AG04449 (cell line): Measurements from ENCODE around the gene ANO1.

Experiments used
- CTCF ChIA-PET: fragments of 350-600 bp; formaldehyde crosslinking; extraction: SDS; loops from one replicate; lab custom pipeline; 2021; ENCODE audit warnings: antibody characterized with exemption; lab: Yijun Ruan, JAX
- POLR2A ChIA-PET: fragments of 400-600, 350-600 bp; formaldehyde crosslinking; extraction: SDS; loops from one replicate; lab custom pipeline; 2020; ENCODE audit warnings: antibody characterized with exemption, inconsistent platforms; lab: Yijun Ruan, JAX
- DNase-seq: peaks from one replicate; pipeline ENCODE4 v3.0.0-alpha.2; 2010; ENCODE audit warnings: low read depth, low spot score
- H3K4me3 ChIP-seq: 2 replicates; pipeline ENCODE4 v1.5.1; 2011; ENCODE audit warnings: low read depth, mild to moderate bottlenecking, control low read depth, low read length
- TF ChIP-seq, protein P1 (sequence below): IDR thresholded peaks from one replicate; pipeline ENCODE4 v1.5.1; 2011; ENCODE audit warnings: mild to moderate bottlenecking, moderate library complexity, low read length, control low read depth, inconsistent platforms; ENCODE audit not compliant: insufficient read depth; ENCODE audit errors: missing control alignments

Gene ANO1

DNA sequence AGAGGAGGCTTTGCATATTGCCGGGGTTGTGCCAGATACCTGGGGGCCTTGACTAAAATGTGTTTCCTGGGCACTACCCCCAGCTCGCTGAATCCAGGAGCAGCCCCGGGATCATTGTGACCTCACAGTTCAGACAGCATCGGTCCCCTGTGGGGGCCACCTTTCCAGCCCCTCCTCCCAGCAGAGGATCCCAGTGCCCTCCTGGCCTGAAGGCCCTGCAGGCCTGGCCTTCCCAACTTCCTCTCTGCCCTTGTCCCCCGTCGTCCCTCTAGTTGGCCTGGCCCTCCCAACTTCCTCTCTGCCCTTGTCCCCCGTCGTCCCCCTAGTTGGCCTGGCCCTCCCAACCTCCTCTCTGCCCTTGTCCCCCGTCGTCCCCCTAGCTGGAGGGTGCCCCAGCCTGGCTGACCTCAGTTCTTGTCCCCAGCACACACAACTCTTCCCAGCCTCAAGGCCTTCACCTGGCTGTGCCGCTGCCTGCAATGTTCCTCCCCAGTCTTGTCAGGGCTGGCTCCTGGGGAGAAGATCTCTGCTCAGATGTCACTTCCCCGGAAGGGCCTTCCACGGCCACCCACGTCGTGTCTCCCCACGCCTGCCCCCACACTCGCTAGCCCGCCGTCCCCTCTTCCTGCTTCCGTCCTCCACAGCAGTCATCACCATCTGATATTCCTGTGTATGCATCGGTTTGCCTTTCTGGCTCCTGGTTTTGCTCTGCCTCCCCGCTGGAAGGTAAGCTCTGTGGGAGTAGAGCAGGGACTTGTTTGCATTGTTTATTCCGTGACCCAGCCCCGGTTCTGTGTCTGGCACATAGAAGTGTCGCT is 12.6 kb upstream of the ANO1 start:
- CTCF ChIA-PET, result no interaction called here
- DNase-seq, result no peak
- TF ChIP-seq, protein P1, sequence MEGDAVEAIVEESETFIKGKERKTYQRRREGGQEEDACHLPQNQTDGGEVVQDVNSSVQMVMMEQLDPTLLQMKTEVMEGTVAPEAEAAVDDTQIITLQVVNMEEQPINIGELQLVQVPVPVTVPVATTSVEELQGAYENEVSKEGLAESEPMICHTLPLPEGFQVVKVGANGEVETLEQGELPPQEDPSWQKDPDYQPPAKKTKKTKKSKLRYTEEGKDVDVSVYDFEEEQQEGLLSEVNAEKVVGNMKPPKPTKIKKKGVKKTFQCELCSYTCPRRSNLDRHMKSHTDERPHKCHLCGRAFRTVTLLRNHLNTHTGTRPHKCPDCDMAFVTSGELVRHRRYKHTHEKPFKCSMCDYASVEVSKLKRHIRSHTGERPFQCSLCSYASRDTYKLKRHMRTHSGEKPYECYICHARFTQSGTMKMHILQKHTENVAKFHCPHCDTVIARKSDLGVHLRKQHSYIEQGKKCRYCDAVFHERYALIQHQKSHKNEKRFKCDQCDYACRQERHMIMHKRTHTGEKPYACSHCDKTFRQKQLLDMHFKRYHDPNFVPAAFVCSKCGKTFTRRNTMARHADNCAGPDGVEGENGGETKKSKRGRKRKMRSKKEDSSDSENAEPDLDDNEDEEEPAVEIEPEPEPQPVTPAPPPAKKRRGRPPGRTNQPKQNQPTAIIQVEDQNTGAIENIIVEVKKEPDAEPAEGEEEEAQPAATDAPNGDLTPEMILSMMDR, result no peak
- POLR2A ChIA-PET, result no interaction called here
- no peak overlapping the region for H3K4me3 ChIP-seq

DNA sequence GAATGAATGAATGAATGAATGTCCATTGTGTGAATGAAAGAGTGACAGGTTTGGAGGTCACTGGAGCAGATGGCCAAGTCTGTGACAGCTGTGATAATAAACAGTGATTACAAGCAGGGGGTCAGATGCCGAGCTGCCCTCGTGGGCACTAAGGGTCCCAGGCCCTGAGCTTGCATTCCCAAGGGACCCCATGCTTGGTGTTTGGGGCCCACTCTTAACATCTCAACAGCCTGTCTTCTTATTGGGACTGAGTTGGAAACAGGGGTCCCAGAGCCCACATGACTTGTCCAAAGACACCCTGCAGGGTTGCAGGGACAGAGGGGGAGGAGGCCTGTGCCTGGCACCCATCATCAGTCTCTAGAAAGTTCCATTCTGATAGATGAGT is 12.0 kb upstream of the ANO1 start:
- TF ChIP-seq, protein P1, result no peak
- ChIA-PET CTCF (no interaction called here), POLR2A (no interaction called here)
- no peak overlapping the region for H3K4me3 ChIP-seq
- DNase-seq, result no peak

DNA sequence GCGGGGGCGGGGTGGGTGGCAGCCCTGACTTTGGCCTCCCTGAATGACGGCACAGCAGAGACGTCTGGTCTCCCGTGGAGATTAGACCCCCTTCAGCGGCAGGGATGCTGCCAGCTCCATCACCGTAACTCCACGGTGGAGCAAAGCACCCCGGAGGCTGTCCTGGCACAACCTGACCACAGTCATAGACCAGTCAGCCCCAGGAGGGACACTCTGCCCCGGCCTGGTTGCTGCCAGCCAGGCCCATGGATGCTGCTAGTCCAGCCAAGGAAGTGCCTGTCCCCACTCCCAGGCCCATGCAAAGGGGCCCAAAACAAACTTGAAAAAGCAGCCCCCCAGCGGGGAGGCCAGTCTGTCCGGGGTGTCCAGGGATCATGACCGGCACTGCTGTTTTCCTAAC is 11.5 kb upstream of the ANO1 start:
- TF ChIP-seq, protein P1, result no peak
- POLR2A ChIA-PET, result no interaction called here
- H3K4me3 ChIP-seq, result no peak overlapping the region
- no peak for DNase-seq
- CTCF ChIA-PET, result no interaction called here

DNA sequence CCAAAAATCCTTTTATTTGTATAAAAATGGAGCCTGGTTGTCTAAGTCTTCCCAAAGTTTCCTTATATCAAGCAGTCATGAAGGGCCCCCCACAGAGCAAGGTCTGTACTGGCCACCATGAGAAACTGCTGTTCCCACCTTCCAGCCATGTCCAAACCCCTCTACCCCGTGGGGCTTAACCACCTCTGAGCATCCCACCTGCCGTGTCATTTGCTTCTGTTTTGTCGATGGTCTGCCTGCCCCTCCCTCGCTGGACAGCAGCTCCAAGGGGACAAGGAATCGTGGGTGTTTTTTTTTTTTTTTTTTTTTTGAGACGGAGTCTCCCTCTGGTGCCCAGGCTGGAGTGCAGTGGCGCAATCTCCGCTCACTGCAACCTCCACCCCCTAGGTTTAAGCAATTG is 11.1 kb upstream of the ANO1 start:
- ChIA-PET POLR2A (no interaction called here), CTCF (no interaction called here)
- TF ChIP-seq, protein P1, result no peak
- DNase-seq, result no peak
- no peak overlapping the region for H3K4me3 ChIP-seq

DNA sequence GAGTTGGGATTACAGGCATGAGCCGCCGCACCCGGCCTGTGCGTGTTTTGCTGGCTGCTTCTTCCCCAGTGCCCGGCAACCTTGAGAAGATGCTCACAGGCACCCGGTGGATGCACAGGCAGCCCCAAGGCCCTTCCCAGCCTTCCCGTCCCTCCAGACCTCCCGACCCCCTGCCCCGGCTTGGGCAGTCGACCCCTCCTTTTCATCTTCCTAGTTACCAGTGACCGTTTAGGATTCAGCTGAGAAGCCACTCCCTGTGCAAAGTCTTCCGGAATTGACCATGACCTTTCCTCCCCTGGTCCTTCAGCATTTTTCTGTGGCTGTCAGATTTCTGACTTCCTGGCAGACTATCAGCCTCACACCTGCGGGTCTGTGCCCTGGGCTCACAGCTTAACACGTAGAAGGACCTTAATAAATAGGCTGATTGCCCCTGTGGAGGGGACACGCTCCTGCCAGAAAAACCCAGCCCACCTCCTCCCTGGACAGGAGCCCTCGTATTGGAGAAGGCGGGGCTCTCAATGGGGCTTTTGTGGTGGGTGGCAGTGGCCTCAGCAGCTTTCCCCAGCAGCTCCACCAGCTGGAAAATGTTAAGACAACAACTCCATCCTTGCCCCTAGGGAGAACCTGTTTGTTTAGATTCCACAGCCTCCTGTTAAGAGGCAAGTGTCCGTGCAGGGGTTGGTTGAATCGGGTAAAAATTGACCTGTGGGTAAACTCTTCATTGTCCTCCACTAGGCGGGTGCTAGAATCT is 10.4 kb upstream of the ANO1 start:
- ChIA-PET POLR2A (interaction anchor here (0.5 kb wide), 1 partner anchor 60 kb away, joined by 3 read pairs; no protein-coding TSS in a partner anchor), CTCF (no interaction called here)
- TF ChIP-seq, protein P1, result no peak
- no peak overlapping the region for H3K4me3 ChIP-seq
- no peak for DNase-seq

DNA sequence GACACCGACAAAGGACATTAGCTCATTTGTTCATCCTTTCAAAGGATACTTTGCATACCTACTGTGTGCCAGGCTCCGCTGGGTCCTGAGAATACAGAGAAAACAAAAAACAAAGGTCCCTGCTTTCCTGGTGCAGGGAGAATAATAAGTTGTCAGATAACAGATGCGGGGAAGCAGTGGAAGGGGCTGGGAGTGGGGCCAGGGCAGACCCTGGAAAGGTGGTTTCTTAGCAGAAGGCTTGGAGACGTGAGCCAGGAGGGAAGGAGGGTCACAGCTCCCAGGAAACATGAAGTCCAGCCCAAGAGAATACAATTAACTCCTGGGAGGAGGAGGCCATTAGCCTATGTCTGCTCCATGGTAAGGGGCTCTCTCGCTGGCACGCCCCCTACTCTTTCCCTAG is 9.8 kb upstream of the ANO1 start:
- no peak overlapping the region for H3K4me3 ChIP-seq
- POLR2A ChIA-PET, result no interaction called here
- CTCF ChIA-PET, result no interaction called here
- TF ChIP-seq, protein P1, result no peak
- no peak for DNase-seq
